ENCODE results near the gene OXCT1. TPM values are rescaled to one million over a fixed set of nuclear protein-coding genes. Genes with fewer than 3 reads are reported as not detected.

OXCT1 gene
- total and polyA plus RNA-seq, 2 of the 8 experiments (the other 6 are each of a cell fraction or from before 2014, with no cell fraction given): 10.1 to 28.2 TPM

- no peak overlapping the region for H4K91ac ChIP-seq (replicated peaks; ENCODE audit: insufficient read length, low read length)
- H3K14ac ChIP-seq (ENCODE audit: insufficient read length): no peak overlapping the region
- H3K79me1 ChIP-seq (ENCODE audit: low read depth, low read length): no peaks in the 10 kb centered on the region
- FAIRE-seq: no peak
- no peak overlapping the region for H3K4me3 ChIP-seq (ENCODE audit: extremely low read depth in 1 of 4, insufficient read depth in 2 of 4, low read depth in 3 of 4, low read length in 4 of 4)
- H3K36me3 ChIP-seq (ENCODE audit: control insufficient read depth in 2 of 4, insufficient read depth in 4 of 4, low read length in 3 of 4): no peaks in the 10 kb centered on the region
- no peak overlapping the region for H2AFZ ChIP-seq (ENCODE audit: low read length)
- no peaks in the 10 kb centered on the region for H3K4me1 ChIP-seq (replicated peaks in 1 of 4; ENCODE audit: control insufficient read depth in 3 of 4, insufficient read depth in 4 of 4, low read length in 3 of 4)
- H3K79me2 ChIP-seq (ENCODE audit: control insufficient read depth in 1 of 2, insufficient read depth in 2 of 2, low read length in 2 of 2): no peaks in the 10 kb centered on the region
- H3K4me2 ChIP-seq (ENCODE audit: insufficient read depth in 1 of 2, low read depth in 2 of 2, low read length in 2 of 2): no peak overlapping the region
- no peak overlapping the region for H3K9ac ChIP-seq (replicated peaks in 1 of 4; ENCODE audit: extremely low read depth in 1 of 4, low read depth in 3 of 4, low read length in 3 of 4)
- ChIA-PET CTCF (ENCODE audit: partially characterized antibody) (interaction anchor here (1.4 kb wide), 1 partner anchor 863 kb away, joined by 3 read pairs; no protein-coding TSS in a partner anchor), POLR2A (ENCODE audit: partially characterized antibody) (no interaction called here)
- no peaks in the 10 kb centered on the region for H3K27me3 ChIP-seq (replicated peaks in 1 of 4; ENCODE audit: control insufficient read depth in 3 of 4, extremely low read depth in 1 of 4, insufficient read depth in 3 of 4, low read length in 3 of 4)
- H3K4ac ChIP-seq (replicated peaks; ENCODE audit: insufficient read length, low read depth, low read length): no peak overlapping the region
- H3K27ac ChIP-seq (ENCODE audit: low read depth, low read length): no peak overlapping the region
- H3K18ac ChIP-seq (ENCODE audit: extremely low read depth, low read length): no peak overlapping the region
- H4K20me1 ChIP-seq (replicated peaks in 1 of 2; ENCODE audit: control insufficient read depth in 1 of 2, insufficient read depth in 2 of 2, low read length in 2 of 2): no peaks in the 10 kb centered on the region
- no peak overlapping the region for H2AK5ac ChIP-seq (ENCODE audit: low read depth, low read length)
- 0 out of 4 replicates have a peak, but pooled peaks cover under 1 to 3% of the 10 kb centered on the region in 2 experiments for H3K9me3 ChIP-seq (ENCODE audit: insufficient read depth in 2 of 2, low read depth in 1 of 2, low read length in 1 of 2)
- no peak overlapping the region for H4K8ac ChIP-seq (ENCODE audit: extremely low read depth, insufficient read depth, low read length)
- H2BK120ac ChIP-seq (replicated peaks; ENCODE audit: low read depth, low read length): no peak overlapping the region
- no peak for DNase-seq (ENCODE audit: low read depth in 1 of 2, low spot score in 2 of 2)
- H2BK15ac ChIP-seq (ENCODE audit: low read length): no peak overlapping the region
- no peak overlapping the region for H3K56ac ChIP-seq (replicated peaks; ENCODE audit: insufficient read length, low read depth, low read length)
- no peak overlapping the region for H2BK12ac ChIP-seq (ENCODE audit: low read depth, low read length)
- H3K23me2 ChIP-seq (ENCODE audit: low read depth, low read length): no peaks in the 10 kb centered on the region
- H2BK20ac ChIP-seq (ENCODE audit: low read length): no peak overlapping the region
- 89% methylated on average over 5 of the region's 5 CpGs; no CpG with 5 or more reads in 1 of the 2 experiments for WGBS, 2 experiments (ENCODE audit: extremely low coverage in 1 of 2, insufficient coverage in 1 of 2, insufficient read length in 1 of 2, insufficient replicate concordance in 2 of 2, low coverage in 1 of 2, low lambda C conversion rate in 2 of 2, missing lambda C conversion rate in 1 of 2)
- no peak overlapping the region for H3K23ac ChIP-seq (ENCODE audit: insufficient read length)
- no peak overlapping the region for H2BK5ac ChIP-seq (ENCODE audit: low read depth, low read length)
- no peak overlapping the region for H4K5ac ChIP-seq (ENCODE audit: insufficient read length, low read depth, low read length)
- TF ChIP-seq RAD21 (IDR thresholded peaks at IDR 0.05 in 1 of 2, conservative IDR thresholded peaks at IDR 0.05 in 1 of 2; ENCODE audit: low read depth in 2 of 2, low read length in 2 of 2) (no peak), RXRA (IDR thresholded peaks at IDR 0.05; ENCODE audit: insufficient read depth, low read depth, low read length) (no peak), ZNF274 (IDR thresholded peaks at IDR 0.05; ENCODE audit: borderline replicate concordance, extremely low read depth, low read length) (no peak), POU5F1 (IDR thresholded peaks at IDR 0.05; ENCODE audit: low read depth, low read length) (no peak)
These were observed 12.5 kb upstream of the OXCT1 start for GRCh38 chr5:41882765-41883164.

All from H1 (cell line).